ENCODE data around the gene HSF4.

The HSF4 gene

GRCh38 chr16:67186550-67186950 lies 22.0 kb downstream of the HSF4 start:
- DNase-seq: no peak

- no peak for DNase-seq
Observed at GRCh38 chr16:67187175-67187890, 22.8 kb downstream of the HSF4 start.

GRCh38 chr16:67188323-67188722 lies 23.8 kb downstream of the HSF4 start:
- DNase-seq: no peak

GRCh38 chr16:67188798-67189197 lies 24.3 kb downstream of the HSF4 start:
- no peak for DNase-seq

- DNase-seq: no peak
Observed at GRCh38 chr16:67190041-67190440, 25.5 kb downstream of the HSF4 start, which contains the start of gene EXOC3L1. EXOC3L1 (minus strand) TSS chr16:67190136; CDS start chr16:67189676, 460 bp downstream.

- DNase-seq: no peak
Observed at GRCh38 chr16:67190448-67191399, 26.2 kb downstream of the HSF4 start.

GRCh38 chr16:67191411-67191994 lies 27.0 kb downstream of the HSF4 start:
- no peak for DNase-seq

GRCh38 chr16:67191995-67192681 lies 27.6 kb downstream of the HSF4 start, which contains the start of gene E2F4:
E2F4 (plus strand) TSS chr16:67192155; CDS start chr16:67192228, 73 bp downstream.
- DNase-seq: peak; percentile 88

GRCh38 chr16:67192781-67193361 lies 28.3 kb downstream of the HSF4 start:
- no peak for DNase-seq

GRCh38 chr16:67193536-67193935 lies 29.0 kb downstream of the HSF4 start:
- DNase-seq: no peak

GRCh38 chr16:67194260-67194659 lies 29.7 kb downstream of the HSF4 start:
- DNase-seq: no peak

- DNase-seq: no peak
Observed at GRCh38 chr16:67195676-67196075, 31.1 kb downstream of the HSF4 start.

GRCh38 chr16:67196881-67197280 lies 32.3 kb downstream of the HSF4 start:
- DNase-seq: no peak

GRCh38 chr16:67197704-67198103 lies 33.2 kb downstream of the HSF4 start:
- DNase-seq: no peak

- no peak for DNase-seq
Observed at GRCh38 chr16:67198238-67198734, 33.7 kb downstream of the HSF4 start.

GRCh38 chr16:67199011-67199807 lies 34.7 kb downstream of the HSF4 start, which contains the start of gene ELMO3:
ELMO3 (plus strand) TSS chr16:67199131; CDS start chr16:67199327, 196 bp downstream.
- no peak for DNase-seq

GRCh38 chr16:67199808-67200198 lies 35.3 kb downstream of the HSF4 start:
- no peak for DNase-seq

- no peak for DNase-seq
Observed at GRCh38 chr16:67200491-67200890, 35.9 kb downstream of the HSF4 start.

GRCh38 chr16:67201411-67202345 lies 37.1 kb downstream of the HSF4 start:
- no peak for DNase-seq

- DNase-seq: no peak
Observed at GRCh38 chr16:67202426-67202825, 37.9 kb downstream of the HSF4 start.
